OCI-LY1 (cell line): Measurements from ENCODE around the gene CAMTA1.

Experiments used
- EZH2 ChIP-seq: fragments of 200-600 bp; sonication (generic), shearing (Covaris generic); IDR thresholded peaks from 2 replicates; pipeline ENCODE4 v1.8.0; 2017; ENCODE audit warnings: borderline replicate concordance, mixed run types, mild to moderate bottlenecking, antibody characterized with exemption, low read length, moderate library complexity, mixed read lengths
- TF ChIP-seq, protein P1 (sequence below): fragments of 200-600 bp; sonication (generic), shearing (Covaris generic); IDR thresholded peaks from 2 replicates; pipeline ENCODE4 v1.5.1; 2017; ENCODE audit warnings: mild to moderate bottlenecking, antibody characterized with exemption, low read length, moderate library complexity, mixed read lengths

DNA sequence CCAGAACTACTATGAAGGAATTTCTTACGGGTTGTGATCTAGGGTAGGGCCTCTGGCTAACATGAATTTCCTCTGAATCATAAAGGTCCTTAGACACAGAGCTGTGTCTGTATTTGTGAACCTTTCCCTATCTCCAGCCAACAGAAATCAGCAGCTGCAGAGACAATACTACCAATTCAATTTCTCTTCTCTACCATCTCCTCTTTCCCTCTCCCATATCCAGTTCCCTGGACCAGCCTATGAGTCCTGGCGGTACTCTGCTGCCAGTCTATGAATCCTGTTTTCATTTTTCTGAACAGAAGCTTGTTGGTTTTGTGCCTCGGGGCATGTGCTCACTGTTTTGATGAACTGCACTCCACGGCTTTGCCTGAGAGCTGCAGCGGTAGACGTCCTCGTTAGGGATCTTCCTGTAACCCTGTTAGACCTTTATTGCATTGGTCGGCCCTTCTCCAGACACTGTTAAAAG, 527.9 kb downstream of the CAMTA1 start:
- TF ChIP-seq, protein P1, sequence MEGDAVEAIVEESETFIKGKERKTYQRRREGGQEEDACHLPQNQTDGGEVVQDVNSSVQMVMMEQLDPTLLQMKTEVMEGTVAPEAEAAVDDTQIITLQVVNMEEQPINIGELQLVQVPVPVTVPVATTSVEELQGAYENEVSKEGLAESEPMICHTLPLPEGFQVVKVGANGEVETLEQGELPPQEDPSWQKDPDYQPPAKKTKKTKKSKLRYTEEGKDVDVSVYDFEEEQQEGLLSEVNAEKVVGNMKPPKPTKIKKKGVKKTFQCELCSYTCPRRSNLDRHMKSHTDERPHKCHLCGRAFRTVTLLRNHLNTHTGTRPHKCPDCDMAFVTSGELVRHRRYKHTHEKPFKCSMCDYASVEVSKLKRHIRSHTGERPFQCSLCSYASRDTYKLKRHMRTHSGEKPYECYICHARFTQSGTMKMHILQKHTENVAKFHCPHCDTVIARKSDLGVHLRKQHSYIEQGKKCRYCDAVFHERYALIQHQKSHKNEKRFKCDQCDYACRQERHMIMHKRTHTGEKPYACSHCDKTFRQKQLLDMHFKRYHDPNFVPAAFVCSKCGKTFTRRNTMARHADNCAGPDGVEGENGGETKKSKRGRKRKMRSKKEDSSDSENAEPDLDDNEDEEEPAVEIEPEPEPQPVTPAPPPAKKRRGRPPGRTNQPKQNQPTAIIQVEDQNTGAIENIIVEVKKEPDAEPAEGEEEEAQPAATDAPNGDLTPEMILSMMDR = no peak
- TF ChIP-seq EZH2 = no peak
